ENCODE results near the gene DNAH6. TPM values are rescaled to one million over a fixed set of nuclear protein-coding genes. Genes with fewer than 3 reads are reported as not detected.

Gene DNAH6
- polyA plus RNA-seq, 2 of the 4 experiments (the other 2 are of a cell fraction): 0.13 to 0.32 TPM

GRCh38 chr2:84729224-84729623 lies 212.9 kb downstream of the DNAH6 start:
- Histone ChIP-seq H3K27ac (no peak overlapping the region), H3K4me3 (no peak overlapping the region), H3K4me2 (no peak overlapping the region), H3K9me3 (no peaks in the 10 kb centered on the region), H3K4me1 (no peaks in the 10 kb centered on the region)
- TF ChIP-seq E2F6 (IDR thresholded peaks at IDR 0.05; ENCODE audit: borderline replicate concordance, low read depth): no peak
- TF ChIP-seq BHLHE40 (IDR thresholded peaks at IDR 0.05; ENCODE audit: low read depth, low read length): no peak
- TF ChIP-seq TP53 (CRISPR knock-in tag; IDR thresholded peaks at IDR 0.05): no peak
- TF ChIP-seq KDM1A (IDR thresholded peaks at IDR 0.05; ENCODE audit: low read depth): no peak
- TF ChIP-seq HEYL (CRISPR knock-in tag; IDR thresholded peaks at IDR 0.05): no peak
- TF ChIP-seq JUN (IDR thresholded peaks at IDR 0.05): no peak
- no peak for TF ChIP-seq ATOH8 (CRISPR knock-in tag; IDR thresholded peaks at IDR 0.05; ENCODE audit: low read depth)
- TF ChIP-seq ELK1 (IDR thresholded peaks at IDR 0.05; ENCODE audit: low read depth, low read length): no peak
- no peak for TF ChIP-seq HOXB13 (CRISPR knock-in tag; IDR thresholded peaks at IDR 0.05; ENCODE audit: low read depth)
- TF ChIP-seq FOSL2 (IDR thresholded peaks at IDR 0.05): no peak
- TF ChIP-seq FOSL2 (CRISPR knock-in tag; IDR thresholded peaks at IDR 0.05): no peak
- TF ChIP-seq HES2 (IDR thresholded peaks at IDR 0.05): no peak
- TF ChIP-seq PBX3 (IDR thresholded peaks at IDR 0.05): no peak
- no peak for TF ChIP-seq MYC (IDR thresholded peaks at IDR 0.05; ENCODE audit: borderline replicate concordance, low read length)
- no peak for TF ChIP-seq CHD4 (IDR thresholded peaks at IDR 0.05; ENCODE audit: borderline replicate concordance)
- no peak for TF ChIP-seq HOXA7 (CRISPR knock-in tag; IDR thresholded peaks at IDR 0.05)
- TF ChIP-seq FOSB (CRISPR knock-in tag; IDR thresholded peaks at IDR 0.05): no peak
- no peak for TF ChIP-seq NR3C1 (IDR thresholded peaks at IDR 0.05)
- WGBS (ENCODE audit: missing lambda C conversion rate): 6% methylated on average over 2 of the region's 2 CpGs
- ChIA-PET POLR2A (no interaction called here), CTCF (no interaction called here)
- DNase-seq (ENCODE audit: low read depth in 1 of 2, low spot score in 1 of 2) (no peak), FAIRE-seq (no peak), ATAC-seq (no peak)

- no peak for ATAC-seq
- TF ChIP-seq CTCF (IDR thresholded peaks at IDR 0.05) (no peak), EHMT2 (IDR thresholded peaks at IDR 0.05; ENCODE audit: low read depth) (no peak), HOXB13 (CRISPR knock-in tag; IDR thresholded peaks at IDR 0.05; ENCODE audit: low read depth) (no peak), E2F6 (IDR thresholded peaks at IDR 0.05; ENCODE audit: borderline replicate concordance, low read depth) (no peak), BHLHE40 (IDR thresholded peaks at IDR 0.05; ENCODE audit: low read depth, low read length) (no peak), FOSL2 (IDR thresholded peaks at IDR 0.05) (no peak), FOSL2 (CRISPR knock-in tag; IDR thresholded peaks at IDR 0.05) (no peak), ZFP36 (IDR thresholded peaks at IDR 0.05; ENCODE audit: borderline replicate concordance, partially characterized antibody) (no peak), PHF8 (IDR thresholded peaks at IDR 0.05; ENCODE audit: borderline replicate concordance, low read depth) (no peak), JUN (IDR thresholded peaks at IDR 0.05) (no peak), KDM1A (IDR thresholded peaks at IDR 0.05; ENCODE audit: low read depth) (no peak), SMC3 (IDR thresholded peaks at IDR 0.05) (no peak), KDM5A (IDR thresholded peaks at IDR 0.05) (no peak), SREBF2 (IDR thresholded peaks at IDR 0.05) (no peak), MAZ (IDR thresholded peaks at IDR 0.05; ENCODE audit: borderline replicate concordance, low read depth, low read length) (no peak), NPAS2 (CRISPR knock-in tag; IDR thresholded peaks at IDR 0.05; ENCODE audit: borderline replicate concordance) (no peak), FOSB (CRISPR knock-in tag; IDR thresholded peaks at IDR 0.05) (no peak), EHF (CRISPR knock-in tag; IDR thresholded peaks at IDR 0.05) (no peak), ZNF302 (CRISPR knock-in tag; IDR thresholded peaks at IDR 0.05) (no peak), RCOR1 (IDR thresholded peaks at IDR 0.05; ENCODE audit: low read depth, low read length) (no peak)
Measured at GRCh38 chr2:84731185-84731584, 214.9 kb downstream of the DNAH6 start.

More at GRCh38 chr2:84731185-84731584, 214.9 kb downstream of the DNAH6 start:
- H3K9me3 ChIP-seq: no peaks in the 10 kb centered on the region
- FAIRE-seq: no peak
- no peak for DNase-seq (ENCODE audit: low read depth in 1 of 2, low spot score in 1 of 2)
- no peak overlapping the region for H3K4me3 ChIP-seq
- WGBS (ENCODE audit: missing lambda C conversion rate): 9% methylated on average over 3 of the region's 3 CpGs
- ChIA-PET POLR2A (no interaction called here), CTCF (no interaction called here)
- no peak overlapping the region for H3K4me2 ChIP-seq
- no peak overlapping the region for H3K27ac ChIP-seq
- H3K4me1 ChIP-seq: no peaks in the 10 kb centered on the region

All from A549 (cell line).